ENCODE data around the gene NUDT19.
"Not testable (repeated sequence)": the region's sequence is repeated elsewhere in the genome, so short reads cannot be mapped to it uniquely, and the experiment has no call there.

- not testable (repeated sequence) for TF ChIP-seq CTCF (IDR thresholded peaks at IDR 0.05); ZFX (IDR thresholded peaks at IDR 0.05; ENCODE audit: borderline replicate concordance)
Measured at GRCh38 chr19:32745594-32746251, 54.1 kb downstream of the NUDT19 start.
